ENCODE results near the gene IL11.

DNA sequence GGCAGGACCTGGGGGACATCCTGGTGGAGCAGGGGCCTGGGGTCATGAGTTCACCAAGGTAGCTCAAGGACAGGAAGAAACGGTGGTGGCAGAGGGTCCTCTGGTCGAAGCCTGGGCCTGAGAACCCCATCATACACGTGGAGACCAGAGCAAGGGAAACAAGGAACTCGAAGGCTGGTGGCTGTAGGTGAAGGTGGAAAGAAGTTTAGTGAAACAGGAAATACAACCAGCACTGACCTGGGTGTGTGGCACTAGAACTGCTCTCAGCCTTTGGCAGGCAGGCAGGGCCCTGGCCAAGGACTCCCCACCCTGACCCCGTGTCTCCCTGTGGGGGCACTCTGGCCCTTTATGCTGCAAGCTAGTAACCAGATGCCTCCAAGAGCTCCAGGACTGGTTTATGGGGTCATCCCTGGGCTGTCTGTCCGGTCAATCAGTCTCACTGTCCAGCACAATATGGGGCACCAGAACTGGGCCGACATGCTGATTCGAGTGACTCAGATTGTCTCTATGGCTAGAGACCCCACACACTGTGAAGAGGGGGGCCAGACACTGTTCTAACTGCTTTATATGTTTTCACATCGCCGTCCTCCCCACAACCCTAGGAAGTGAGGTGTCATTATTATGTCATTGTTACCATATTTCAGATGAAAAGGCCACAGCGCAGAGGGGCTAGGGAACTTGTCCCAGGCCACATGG lies 19.5 kb downstream of the IL11 start:
- TF ChIP-seq CTCF (CRISPR knock-in tag; IDR thresholded peaks at IDR 0.05) (no peak), TFAP4 (IDR thresholded peaks at IDR 0.05; ENCODE audit: borderline replicate concordance, low read depth) (no peak), TARDBP (CRISPR knock-in tag; IDR thresholded peaks at IDR 0.05) (no peak)
